ENCODE measurements around the gene CDPF1.

CDPF1 gene

DNA sequence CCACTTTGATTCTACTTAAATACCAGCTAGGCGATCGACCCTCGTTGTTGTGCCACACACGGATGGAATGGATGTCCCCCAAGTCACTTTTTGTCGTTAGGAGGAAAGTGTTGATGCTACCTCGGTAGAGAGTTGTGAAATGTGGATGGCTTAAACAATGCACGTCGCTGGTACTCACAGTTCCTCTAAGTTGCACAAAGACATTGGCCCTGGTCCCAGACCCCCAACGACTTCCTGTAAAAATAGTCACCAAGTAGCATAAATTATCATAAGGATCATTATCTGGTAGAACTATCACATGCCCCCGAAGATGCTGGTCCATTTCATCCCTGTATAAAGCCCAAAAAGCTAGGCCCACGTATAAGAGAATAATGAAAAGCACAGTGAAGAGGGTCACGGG is 9.3 kb upstream of the CDPF1 start:
- H3K27me3 ChIP-seq (ENCODE audit: control insufficient read depth in 5 of 5, insufficient read depth in 4 of 5, low read length in 5 of 5) = no peaks in the 10 kb centered on the region
- H3K27ac ChIP-seq (ENCODE audit: low read depth, low read length) = no peak overlapping the region
- no peak overlapping the region for H3K9ac ChIP-seq (ENCODE audit: low read length in 5 of 5)
- H3K9me3 ChIP-seq (ENCODE audit: control insufficient read depth in 5 of 5, low read length in 5 of 5) = peaks cover 0 to 3% (median 0%) of the 10 kb centered on the region in 5 donors
- H3K4me3 ChIP-seq (ENCODE audit: low read depth in 1 of 5, low read length in 5 of 5) = no peak overlapping the region
- no peaks in the 10 kb centered on the region for H3K36me3 ChIP-seq (ENCODE audit: control insufficient read depth in 5 of 5, insufficient read depth in 5 of 5, low read length in 5 of 5)
- H3K4me1 ChIP-seq (ENCODE audit: control insufficient read depth in 5 of 5, insufficient read depth in 5 of 5, low read length in 5 of 5) = peaks cover 0 to 5% (median 3%) of the 10 kb centered on the region in 5 donors

DNA sequence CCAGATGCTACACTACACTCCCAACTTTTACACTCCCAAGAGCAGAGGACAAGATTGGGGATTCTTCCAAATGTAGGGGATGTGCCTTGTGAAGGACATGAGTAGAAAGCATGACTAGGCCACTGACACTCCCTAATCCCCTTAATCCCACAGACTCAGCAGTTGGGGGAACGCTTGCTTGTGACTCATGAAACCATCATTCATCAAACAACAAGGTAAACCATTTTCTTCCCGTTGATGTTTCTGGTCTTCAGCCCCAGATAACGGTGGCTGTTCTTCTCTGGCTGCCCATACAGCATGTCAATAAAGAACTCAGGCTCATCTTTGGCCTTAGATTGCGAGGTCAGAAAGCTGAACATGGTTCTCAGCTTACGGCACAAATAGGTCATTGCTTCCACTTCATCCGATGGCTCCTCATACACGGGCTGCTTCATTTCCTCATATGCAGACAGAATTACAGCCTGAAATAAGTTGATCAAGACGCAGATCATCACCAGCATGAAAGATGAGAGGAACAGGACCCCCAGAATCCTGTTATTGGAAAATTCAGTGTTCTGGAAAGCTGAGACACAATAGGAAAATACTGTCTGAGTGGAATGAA is 6.4 kb upstream of the CDPF1 start:
- peaks cover 0 to 1% (median under 1%) of the 10 kb centered on the region in 5 donors for H3K4me1 ChIP-seq (ENCODE audit: control insufficient read depth in 5 of 5, insufficient read depth in 5 of 5, low read length in 5 of 5)
- no peak overlapping the region for H3K27ac ChIP-seq (ENCODE audit: low read depth, low read length)
- no peaks in the 10 kb centered on the region for H3K36me3 ChIP-seq (ENCODE audit: control insufficient read depth in 5 of 5, insufficient read depth in 5 of 5, low read length in 5 of 5)
- H3K4me3 ChIP-seq (ENCODE audit: low read depth in 1 of 5, low read length in 5 of 5) = no peak overlapping the region
- no peak overlapping the region for H3K9ac ChIP-seq (ENCODE audit: low read length in 5 of 5)
- H3K9me3 ChIP-seq (ENCODE audit: control insufficient read depth in 5 of 5, low read length in 5 of 5) = peaks cover 0 to 3% (median 0%) of the 10 kb centered on the region in 5 donors
- H3K27me3 ChIP-seq (ENCODE audit: control insufficient read depth in 5 of 5, insufficient read depth in 4 of 5, low read length in 5 of 5) = no peaks in the 10 kb centered on the region

DNA sequence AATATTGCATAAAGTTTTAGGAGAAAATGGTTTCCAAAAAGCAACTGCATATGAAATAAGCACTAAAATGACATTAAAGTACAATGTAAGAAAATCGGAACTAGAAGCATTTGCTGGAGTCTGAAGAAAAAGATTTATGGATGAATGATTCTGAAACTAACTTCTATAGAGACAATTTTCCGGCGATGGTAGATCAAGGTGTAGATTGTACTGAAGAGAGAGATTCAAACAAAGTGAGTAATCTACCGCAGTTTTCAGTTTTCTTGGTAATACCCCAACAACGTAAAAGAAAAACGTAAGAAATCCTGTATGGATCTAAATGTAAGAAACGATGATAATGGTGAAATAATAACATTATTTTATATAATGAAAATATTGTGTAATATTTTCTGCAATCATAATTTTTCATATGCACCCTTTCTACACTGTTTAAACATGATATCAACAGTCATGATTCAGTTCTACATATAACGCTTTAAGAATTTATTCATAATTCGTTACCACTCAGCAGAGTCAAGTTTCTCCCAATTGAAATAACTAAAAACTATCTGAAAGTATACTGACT is 1.8 kb upstream of the CDPF1 start:
- H3K9me3 ChIP-seq (ENCODE audit: control insufficient read depth in 5 of 5, low read length in 5 of 5) = no peaks in the 10 kb centered on the region
- H3K27ac ChIP-seq (ENCODE audit: low read depth, low read length) = no peak overlapping the region
- H3K4me3 ChIP-seq (ENCODE audit: low read depth in 1 of 5, low read length in 5 of 5) = no peak overlapping the region
- peaks cover 0 to 22% (median 18%) of the 10 kb centered on the region in 5 donors for H3K4me1 ChIP-seq (ENCODE audit: control insufficient read depth in 5 of 5, insufficient read depth in 5 of 5, low read length in 5 of 5)
- peaks cover 0 to 4% (median 0%) of the 10 kb centered on the region in 5 donors for H3K36me3 ChIP-seq (ENCODE audit: control insufficient read depth in 5 of 5, insufficient read depth in 5 of 5, low read length in 5 of 5)
- H3K9ac ChIP-seq (ENCODE audit: low read length in 5 of 5) = no peak overlapping the region
- no peaks in the 10 kb centered on the region for H3K27me3 ChIP-seq (ENCODE audit: control insufficient read depth in 5 of 5, insufficient read depth in 4 of 5, low read length in 5 of 5)

DNA sequence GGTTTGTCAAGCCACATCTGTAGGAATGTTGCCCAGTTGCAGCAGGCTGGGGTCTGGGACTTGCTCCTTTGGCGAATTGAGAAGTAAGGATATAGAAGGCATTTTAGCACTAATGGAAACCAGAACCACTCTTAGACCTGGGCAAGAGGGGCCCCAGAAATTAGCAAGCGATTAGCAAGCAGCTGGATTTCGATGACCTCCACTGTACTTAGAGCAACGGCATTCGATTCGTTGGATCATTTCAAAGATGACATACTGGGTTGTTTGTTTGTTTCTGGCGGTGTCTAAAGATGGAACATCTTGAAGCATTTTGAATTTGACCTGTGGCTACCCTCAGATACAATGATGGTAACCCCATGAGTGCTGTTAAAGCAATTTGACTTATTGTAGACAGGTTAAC is 1.2 kb upstream of the CDPF1 start:
- H3K9ac ChIP-seq (ENCODE audit: low read length in 5 of 5) = peak overlapping the region in 4 of 5 donors; percentile 79 to 94 (median 92)
- H3K9me3 ChIP-seq (ENCODE audit: control insufficient read depth in 5 of 5, low read length in 5 of 5) = no peaks in the 10 kb centered on the region
- peak overlapping the region; percentile 44 to 95 (median 84) for H3K4me3 ChIP-seq (ENCODE audit: low read depth in 1 of 5, low read length in 5 of 5)
- H3K27ac ChIP-seq (ENCODE audit: low read depth, low read length) = no peak overlapping the region
- no peaks in the 10 kb centered on the region for H3K27me3 ChIP-seq (ENCODE audit: control insufficient read depth in 5 of 5, insufficient read depth in 4 of 5, low read length in 5 of 5)
- peaks cover 0 to 22% (median 18%) of the 10 kb centered on the region in 5 donors for H3K4me1 ChIP-seq (ENCODE audit: control insufficient read depth in 5 of 5, insufficient read depth in 5 of 5, low read length in 5 of 5)
- peaks cover 0 to 10% (median 0%) of the 10 kb centered on the region in 5 donors for H3K36me3 ChIP-seq (ENCODE audit: control insufficient read depth in 5 of 5, insufficient read depth in 5 of 5, low read length in 5 of 5)

DNA sequence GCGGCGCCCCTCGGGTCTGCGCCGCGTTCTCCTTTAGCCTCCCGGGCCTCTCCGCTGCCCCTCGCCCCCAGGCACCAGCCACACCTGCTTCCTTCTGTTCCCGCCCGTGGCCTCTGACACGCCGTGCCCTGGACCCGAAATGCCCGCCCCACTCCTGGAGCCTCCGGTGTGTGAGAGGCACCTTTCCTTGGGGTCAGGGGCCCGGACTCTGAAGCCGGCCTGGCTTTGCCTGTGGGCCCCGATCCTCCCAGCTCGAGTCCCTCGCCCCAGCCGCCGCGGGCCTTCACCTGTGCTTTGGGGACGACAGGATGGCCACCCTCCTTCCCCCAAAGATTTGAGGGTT is 661 bp upstream of the CDPF1 start:
- no peaks in the 10 kb centered on the region for H3K27me3 ChIP-seq (ENCODE audit: control insufficient read depth in 5 of 5, insufficient read depth in 4 of 5, low read length in 5 of 5)
- H3K9ac ChIP-seq (ENCODE audit: low read length in 5 of 5) = peak overlapping the region in 4 of 5 donors; percentile 79 to 94 (median 92)
- H3K4me3 ChIP-seq (ENCODE audit: low read depth in 1 of 5, low read length in 5 of 5) = peak overlapping the region; percentile 44 to 95 (median 84)
- no peak overlapping the region for H3K27ac ChIP-seq (ENCODE audit: low read depth, low read length)
- peaks cover under 1 to 26% (median 18%) of the 10 kb centered on the region in 5 donors for H3K4me1 ChIP-seq (ENCODE audit: control insufficient read depth in 5 of 5, insufficient read depth in 5 of 5, low read length in 5 of 5)
- H3K36me3 ChIP-seq (ENCODE audit: control insufficient read depth in 5 of 5, insufficient read depth in 5 of 5, low read length in 5 of 5) = peaks cover 0 to 10% (median 0%) of the 10 kb centered on the region in 5 donors
- no peaks in the 10 kb centered on the region for H3K9me3 ChIP-seq (ENCODE audit: control insufficient read depth in 5 of 5, low read length in 5 of 5)

DNA sequence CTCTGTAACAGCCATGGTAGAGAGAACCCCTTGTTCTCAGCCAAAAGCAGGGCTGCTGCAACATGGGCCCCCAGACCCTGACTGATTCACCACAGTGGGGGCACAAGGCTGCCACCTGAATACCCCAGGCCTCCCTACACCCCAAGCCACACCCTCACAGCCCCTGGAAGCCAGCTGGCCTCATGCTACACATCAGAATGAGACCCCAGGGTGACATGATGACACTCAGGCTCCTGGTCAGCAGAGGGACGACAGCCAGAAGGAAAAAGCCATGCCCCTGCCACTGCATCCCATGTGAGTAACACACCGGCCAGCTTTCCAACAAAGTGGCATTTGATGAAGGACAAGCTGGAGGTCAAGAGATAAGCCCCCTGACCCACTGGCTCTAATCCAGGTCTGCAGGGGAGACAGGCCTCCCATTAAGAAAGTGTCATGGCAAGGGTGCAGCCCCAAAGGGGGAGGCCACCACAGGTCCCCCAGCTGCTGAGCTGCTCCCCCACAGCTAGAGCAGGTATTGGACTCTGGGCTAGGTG is 2.6 kb downstream of the CDPF1 start:
- H3K4me3 ChIP-seq (ENCODE audit: low read depth in 1 of 5, low read length in 5 of 5) = no peak overlapping the region
- H3K27me3 ChIP-seq (ENCODE audit: control insufficient read depth in 5 of 5, insufficient read depth in 4 of 5, low read length in 5 of 5) = no peaks in the 10 kb centered on the region
- no peaks in the 10 kb centered on the region for H3K9me3 ChIP-seq (ENCODE audit: control insufficient read depth in 5 of 5, low read length in 5 of 5)
- H3K27ac ChIP-seq (ENCODE audit: low read depth, low read length) = no peak overlapping the region
- H3K36me3 ChIP-seq (ENCODE audit: control insufficient read depth in 5 of 5, insufficient read depth in 5 of 5, low read length in 5 of 5) = peaks cover 0 to 28% (median 17%) of the 10 kb centered on the region in 5 donors
- peak overlapping the region in 1 of 5 donors; percentile 37 for H3K9ac ChIP-seq (ENCODE audit: low read length in 5 of 5)
- peaks cover 3 to 33% (median 27%) of the 10 kb centered on the region in 5 donors for H3K4me1 ChIP-seq (ENCODE audit: control insufficient read depth in 5 of 5, insufficient read depth in 5 of 5, low read length in 5 of 5)

DNA sequence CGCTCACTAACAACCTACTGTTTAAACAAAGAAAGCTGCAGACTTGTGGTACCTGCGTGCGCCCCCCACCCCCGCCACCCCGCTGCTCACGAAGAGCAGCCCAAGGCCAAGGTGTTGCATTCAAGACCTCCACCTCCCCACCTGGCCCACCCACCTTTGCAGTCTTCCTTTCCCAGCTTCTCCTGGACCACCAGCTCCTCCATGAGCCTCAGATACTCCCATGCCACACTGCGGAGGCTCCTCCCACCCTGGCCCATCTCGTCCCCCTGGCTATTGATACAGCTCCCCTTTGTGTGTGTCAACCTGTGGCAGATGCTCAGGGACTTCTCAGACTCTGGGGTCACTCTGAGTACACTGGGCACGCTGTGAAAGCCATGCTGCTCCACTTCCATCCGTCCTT is 3.9 kb downstream of the CDPF1 start:
- H3K9me3 ChIP-seq (ENCODE audit: control insufficient read depth in 5 of 5, low read length in 5 of 5) = no peaks in the 10 kb centered on the region
- H3K4me1 ChIP-seq (ENCODE audit: control insufficient read depth in 5 of 5, insufficient read depth in 5 of 5, low read length in 5 of 5) = peaks cover 3 to 29% (median 24%) of the 10 kb centered on the region in 5 donors
- no peaks in the 10 kb centered on the region for H3K27me3 ChIP-seq (ENCODE audit: control insufficient read depth in 5 of 5, insufficient read depth in 4 of 5, low read length in 5 of 5)
- no peak overlapping the region for H3K4me3 ChIP-seq (ENCODE audit: low read depth in 1 of 5, low read length in 5 of 5)
- H3K36me3 ChIP-seq (ENCODE audit: control insufficient read depth in 5 of 5, insufficient read depth in 5 of 5, low read length in 5 of 5) = peaks cover 0 to 28% (median 17%) of the 10 kb centered on the region in 5 donors
- no peak overlapping the region for H3K27ac ChIP-seq (ENCODE audit: low read depth, low read length)
- no peak overlapping the region for H3K9ac ChIP-seq (ENCODE audit: low read length in 5 of 5)

- Histone ChIP-seq H3K27ac (ENCODE audit: low read depth, low read length) (no peak overlapping the region), H3K9me3 (ENCODE audit: control insufficient read depth in 5 of 5, low read length in 5 of 5) (no peaks in the 10 kb centered on the region), H3K36me3 (ENCODE audit: control insufficient read depth in 5 of 5, insufficient read depth in 5 of 5, low read length in 5 of 5) (peaks cover 0 to 28% (median 17%) of the 10 kb centered on the region in 5 donors), H3K9ac (ENCODE audit: low read length in 5 of 5) (peak overlapping the region in 2 of 5 donors; percentile 42 to 56), H3K4me1 (ENCODE audit: control insufficient read depth in 5 of 5, insufficient read depth in 5 of 5, low read length in 5 of 5) (peaks cover 3 to 26% (median 17%) of the 10 kb centered on the region in 5 donors), H3K27me3 (ENCODE audit: control insufficient read depth in 5 of 5, insufficient read depth in 4 of 5, low read length in 5 of 5) (no peaks in the 10 kb centered on the region), H3K4me3 (ENCODE audit: low read depth in 1 of 5, low read length in 5 of 5) (peak overlapping the region in 2 of 5 donors; percentile 19 to 25)
These were observed 4.6 kb downstream of the CDPF1 start for GRCh38 chr22:46245511-46245910.

GRCh38 chr22:46244771-46245170 is 5.3 kb downstream of the CDPF1 start:
- peaks cover 3 to 23% (median 16%) of the 10 kb centered on the region in 5 donors for H3K4me1 ChIP-seq (ENCODE audit: control insufficient read depth in 5 of 5, insufficient read depth in 5 of 5, low read length in 5 of 5)
- H3K27ac ChIP-seq (ENCODE audit: low read depth, low read length) = no peak overlapping the region
- no peaks in the 10 kb centered on the region for H3K27me3 ChIP-seq (ENCODE audit: control insufficient read depth in 5 of 5, insufficient read depth in 4 of 5, low read length in 5 of 5)
- no peak overlapping the region for H3K4me3 ChIP-seq (ENCODE audit: low read depth in 1 of 5, low read length in 5 of 5)
- no peaks in the 10 kb centered on the region for H3K9me3 ChIP-seq (ENCODE audit: control insufficient read depth in 5 of 5, low read length in 5 of 5)
- H3K9ac ChIP-seq (ENCODE audit: low read length in 5 of 5) = peak overlapping the region in 1 of 5 donors; percentile 42
- H3K36me3 ChIP-seq (ENCODE audit: control insufficient read depth in 5 of 5, insufficient read depth in 5 of 5, low read length in 5 of 5) = peaks cover 0 to 33% (median 21%) of the 10 kb centered on the region in 5 donors

- Histone ChIP-seq H3K9me3 (ENCODE audit: control insufficient read depth in 5 of 5, low read length in 5 of 5) (no peaks in the 10 kb centered on the region), H3K27ac (ENCODE audit: low read depth, low read length) (no peak overlapping the region), H3K9ac (ENCODE audit: low read length in 5 of 5) (no peak overlapping the region), H3K4me3 (ENCODE audit: low read depth in 1 of 5, low read length in 5 of 5) (no peak overlapping the region), H3K36me3 (ENCODE audit: control insufficient read depth in 5 of 5, insufficient read depth in 5 of 5, low read length in 5 of 5) (peaks cover 0 to 57% (median 42%) of the 10 kb centered on the region in 5 donors), H3K4me1 (ENCODE audit: control insufficient read depth in 5 of 5, insufficient read depth in 5 of 5, low read length in 5 of 5) (peaks cover 5 to 16% (median 10%) of the 10 kb centered on the region in 5 donors), H3K27me3 (ENCODE audit: control insufficient read depth in 5 of 5, insufficient read depth in 4 of 5, low read length in 5 of 5) (no peaks in the 10 kb centered on the region)
These were observed 8.0 kb downstream of the CDPF1 start for GRCh38 chr22:46242076-46242475.

Measured in subcutaneous abdominal adipose tissue (tissue), 5 donors.